Retinal pigment epithelial cell (primary cell): Measurements from ENCODE around the gene MASP2.
"Not testable (repeated sequence)": the region's sequence is repeated elsewhere in the genome, so short reads cannot be mapped to it uniquely, and the experiment has no call there.

Experiments
- DNase-seq: peaks from one replicate; pipeline ENCODE4 v3.0.0-alpha.2; 2010; ENCODE audit warnings: low read depth
- H3K4me3 ChIP-seq: 2 replicates; pipeline ENCODE4 v1.5.1; 2011; ENCODE audit warnings: mild to moderate bottlenecking, low read length, control low read depth, moderate library complexity
- CTCF ChIP-seq: conservative IDR thresholded peaks from 2 replicates; pipeline ENCODE4 v1.5.1; 2011; ENCODE audit warnings: low read depth, low read length, control low read depth, inconsistent platforms

The MASP2 gene

DNA sequence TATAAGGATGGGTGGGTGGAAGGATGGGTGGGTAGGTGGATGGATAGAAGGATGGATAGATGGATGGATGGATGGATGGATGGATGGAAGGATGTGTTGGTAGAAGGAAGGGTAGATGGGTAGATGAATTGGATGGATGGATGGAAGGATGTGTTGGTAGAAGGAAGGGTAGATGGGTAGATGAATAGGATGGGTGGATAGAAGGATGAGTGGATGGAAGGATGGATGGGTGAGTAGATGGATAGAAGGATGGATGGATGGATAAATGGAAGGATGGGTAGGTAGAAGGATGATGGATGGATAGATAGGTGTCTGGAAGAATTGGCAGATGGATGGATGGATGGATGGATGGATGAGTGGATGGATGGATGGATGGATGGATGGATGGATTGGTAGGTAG, 6.0 kb downstream of the MASP2 start:
- no peak for DNase-seq

DNA sequence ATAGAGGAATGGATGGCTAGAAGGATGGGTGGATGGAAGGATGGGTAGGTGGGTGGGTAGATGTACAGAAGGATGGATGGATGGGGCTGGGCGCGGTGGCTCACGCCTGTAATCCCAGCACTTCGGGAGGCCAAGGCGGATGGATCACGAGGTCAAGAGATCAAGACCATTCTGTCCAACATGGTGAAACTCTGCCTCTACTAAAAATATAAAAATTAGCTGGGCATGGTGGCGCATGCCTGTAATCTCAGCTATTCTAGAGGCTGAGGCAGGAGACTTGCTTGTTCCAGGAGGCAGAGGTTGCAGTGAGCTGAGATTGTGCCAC, 7.0 kb downstream of the MASP2 start:
- DNase-seq, H3K4me3 ChIP-seq: not testable (repeated sequence)

More for the DNA sequence above, 6.0 kb downstream of the MASP2 start:
- no peak overlapping the region for H3K4me3 ChIP-seq
- no peak for TF ChIP-seq CTCF

DNA sequence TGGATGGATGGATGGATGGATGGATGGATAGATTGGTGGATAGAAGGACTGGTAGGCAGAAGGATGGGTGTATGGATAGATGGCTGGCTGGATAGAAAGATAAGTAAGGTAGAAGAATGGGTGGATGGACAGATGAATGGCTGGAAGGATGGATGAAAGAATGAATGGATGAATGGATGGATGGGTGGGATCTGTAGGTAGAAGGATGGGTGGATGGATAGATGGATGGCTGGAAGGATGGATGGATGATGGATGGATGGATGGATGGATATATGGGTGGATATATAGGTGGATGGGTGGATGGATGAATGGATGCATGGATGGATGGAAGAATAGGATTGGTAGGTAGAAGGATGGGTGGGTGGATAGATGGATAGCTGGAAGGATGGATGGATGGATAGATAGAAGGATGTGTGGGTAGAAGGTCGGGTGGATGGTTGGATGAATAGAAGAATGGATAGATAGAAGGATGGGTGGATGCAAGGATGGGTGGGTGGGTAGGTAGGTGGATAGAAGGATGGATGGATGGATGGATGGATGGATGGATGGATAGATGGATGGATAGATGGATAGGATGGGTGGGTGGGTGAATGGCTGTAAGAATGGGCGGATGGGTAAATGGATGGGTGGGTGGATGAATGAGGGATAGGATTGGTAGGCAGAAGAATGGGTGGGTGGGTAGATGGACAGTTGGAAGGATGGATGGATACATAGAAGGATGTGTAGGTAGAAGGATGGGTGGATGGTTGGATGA, 7.5 kb downstream of the MASP2 start:
- no peak for TF ChIP-seq CTCF
- DNase-seq, result no peak
- no peak overlapping the region for H3K4me3 ChIP-seq

- peak; percentile 32 for DNase-seq
- TF ChIP-seq CTCF, result peak; percentile 99
- H3K4me3 ChIP-seq, result no peak overlapping the region
Measured at GRCh38 chr1:11037740-11038182, 9.3 kb downstream of the MASP2 start.

- H3K4me3 ChIP-seq, DNase-seq: not testable (repeated sequence)
Measured at GRCh38 chr1:11037019-11037739, 9.9 kb downstream of the MASP2 start.

- no peak for TF ChIP-seq CTCF
- H3K4me3 ChIP-seq, result no peak overlapping the region
- DNase-seq, result no peak
Measured at GRCh38 chr1:11031624-11032262, 15.3 kb downstream of the MASP2 start.

DNA sequence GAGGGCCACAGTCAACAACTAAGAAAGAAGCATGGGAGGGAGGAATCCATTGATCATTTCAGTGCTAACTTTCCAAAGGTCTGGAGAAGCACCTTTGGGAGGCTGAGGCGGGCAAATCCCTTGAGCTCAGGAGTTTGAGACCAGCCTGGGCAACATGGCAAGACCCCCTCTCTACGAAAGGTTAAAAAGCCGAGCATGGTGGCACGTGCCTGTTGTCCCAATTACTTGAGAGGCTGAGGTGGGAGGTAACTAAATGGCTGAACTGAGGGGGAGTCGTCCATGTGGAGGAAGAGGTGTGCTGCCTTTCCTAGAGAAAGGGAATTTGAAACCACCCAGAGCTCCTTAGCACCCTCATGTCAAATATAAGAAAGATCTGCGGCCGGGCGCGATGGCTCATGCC, 16.2 kb downstream of the MASP2 start:
- no peak overlapping the region for H3K4me3 ChIP-seq
- DNase-seq, result no peak
- no peak for TF ChIP-seq CTCF

GRCh38 chr1:11028018-11028417, 19.0 kb downstream of the MASP2 start:
- DNase-seq, result no peak
- no peak overlapping the region for H3K4me3 ChIP-seq
- no peak for TF ChIP-seq CTCF
